ENCODE results near the gene ENHO.

ENHO gene

DNA sequence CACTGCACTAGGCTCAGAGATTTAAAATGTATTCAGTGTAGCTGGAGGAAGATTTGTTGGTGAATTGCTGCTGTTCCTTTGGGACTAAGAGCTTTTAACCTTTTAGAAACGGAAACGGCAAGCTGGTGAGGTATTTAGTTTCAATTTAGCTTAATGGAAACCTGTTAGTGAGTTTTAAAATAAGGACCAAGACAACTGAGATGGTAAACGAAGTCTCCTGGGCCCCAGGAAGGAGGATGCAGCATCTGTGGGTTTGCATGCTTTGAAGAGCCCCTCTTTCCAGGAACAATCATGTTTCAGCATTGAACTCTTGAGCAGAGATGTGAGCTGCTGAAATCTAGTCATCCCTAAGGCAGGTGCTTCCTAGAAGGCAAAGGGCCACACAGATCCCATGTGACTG is 47.7 kb downstream of the ENHO start:
- DNase-seq (ENCODE audit: low spot score), result no peak

All from ecto neural progenitor cell (in vitro differentiated cells).